PC-3 (cell line): ENCODE measurements around the gene MROH9.
"Not testable (repeated sequence)": the region's sequence is repeated elsewhere in the genome, so short reads cannot be mapped to it uniquely, and the experiment has no call there.

ENCODE experiments used
- CTCF ChIP-seq: fragments of 300-600 bp; sonication (generic); conservative IDR thresholded peaks from 2 replicates; pipeline ENCODE4 v1.5.1; 2017; ENCODE audit warnings: antibody characterized with exemption, low read depth, mild to moderate bottlenecking, low read length
- EZH2 ChIP-seq: fragments of 300-600 bp; sonication (generic); IDR thresholded peaks from one replicate; pipeline ENCODE4 v1.6.1; 2017; ENCODE audit warnings: antibody characterized with exemption, mild to moderate bottlenecking, low read length; ENCODE audit not compliant: unreplicated experiment
- EZH2phosphoT487 ChIP-seq: fragments of 300-600 bp; sonication (generic); IDR thresholded peaks from 2 replicates; pipeline ENCODE4 v1.6.1; 2018; ENCODE audit warnings: mild to moderate bottlenecking, antibody characterized with exemption, low read length, borderline replicate concordance

- not testable (repeated sequence) for TF ChIP-seq CTCF, EZH2, EZH2phosphoT487
These were observed 16.4 kb downstream of the MROH9 start for GRCh38 chr1:170951744-170952143.
